HG02943 (cell line): ENCODE data around the gene WEE1.

Experiments
- ATAC-seq: cut with Tn5 transposase; IDR thresholded peaks from one replicate; pipeline ENCODE4 v1.9.1; 2021; ENCODE audit warnings: mild to moderate bottlenecking, low read depth, moderate library complexity; ENCODE audit not compliant: unreplicated experiment

WEE1 gene

GRCh38 chr11:9565822-9566560 lies 7.5 kb upstream of the WEE1 start:
- peak; percentile 72 for ATAC-seq

GRCh38 chr11:9566561-9567063 lies 6.9 kb upstream of the WEE1 start:
- no peak for ATAC-seq

- ATAC-seq = no peak
These were observed 6.1 kb upstream of the WEE1 start for GRCh38 chr11:9567401-9567800.

- ATAC-seq = no peak
These were observed 5.2 kb upstream of the WEE1 start for GRCh38 chr11:9568161-9568853.

GRCh38 chr11:9568854-9569587 lies 4.4 kb upstream of the WEE1 start:
- no peak for ATAC-seq

- no peak for ATAC-seq
These were observed 3.8 kb upstream of the WEE1 start for GRCh38 chr11:9569588-9570164.

- ATAC-seq = no peak
These were observed 3.0 kb upstream of the WEE1 start for GRCh38 chr11:9570313-9571025.

- ATAC-seq = no peak
These were observed 2.3 kb upstream of the WEE1 start for GRCh38 chr11:9571071-9571762.

GRCh38 chr11:9571763-9572115 lies 1.7 kb upstream of the WEE1 start:
- no peak for ATAC-seq

- ATAC-seq = peak; percentile 0
These were observed 528 bp downstream of the WEE1 start for GRCh38 chr11:9573775-9574621.

GRCh38 chr11:9574622-9575259 lies 1.3 kb downstream of the WEE1 start:
- ATAC-seq = no peak

- no peak for ATAC-seq
These were observed 2.1 kb downstream of the WEE1 start for GRCh38 chr11:9575260-9576240.

GRCh38 chr11:9576701-9577381 lies 3.4 kb downstream of the WEE1 start:
- ATAC-seq = no peak

GRCh38 chr11:9577556-9577955 lies 4.1 kb downstream of the WEE1 start:
- no peak for ATAC-seq

GRCh38 chr11:9580894-9581293 lies 7.4 kb downstream of the WEE1 start:
- no peak for ATAC-seq

- ATAC-seq = no peak
These were observed 8.2 kb downstream of the WEE1 start for GRCh38 chr11:9581556-9582161.
